ENCODE data around the gene FN3K.
"Not testable (repeated sequence)": the region's sequence is repeated elsewhere in the genome, so short reads cannot be mapped to it uniquely, and the experiment has no call there.

FN3K gene

DNA sequence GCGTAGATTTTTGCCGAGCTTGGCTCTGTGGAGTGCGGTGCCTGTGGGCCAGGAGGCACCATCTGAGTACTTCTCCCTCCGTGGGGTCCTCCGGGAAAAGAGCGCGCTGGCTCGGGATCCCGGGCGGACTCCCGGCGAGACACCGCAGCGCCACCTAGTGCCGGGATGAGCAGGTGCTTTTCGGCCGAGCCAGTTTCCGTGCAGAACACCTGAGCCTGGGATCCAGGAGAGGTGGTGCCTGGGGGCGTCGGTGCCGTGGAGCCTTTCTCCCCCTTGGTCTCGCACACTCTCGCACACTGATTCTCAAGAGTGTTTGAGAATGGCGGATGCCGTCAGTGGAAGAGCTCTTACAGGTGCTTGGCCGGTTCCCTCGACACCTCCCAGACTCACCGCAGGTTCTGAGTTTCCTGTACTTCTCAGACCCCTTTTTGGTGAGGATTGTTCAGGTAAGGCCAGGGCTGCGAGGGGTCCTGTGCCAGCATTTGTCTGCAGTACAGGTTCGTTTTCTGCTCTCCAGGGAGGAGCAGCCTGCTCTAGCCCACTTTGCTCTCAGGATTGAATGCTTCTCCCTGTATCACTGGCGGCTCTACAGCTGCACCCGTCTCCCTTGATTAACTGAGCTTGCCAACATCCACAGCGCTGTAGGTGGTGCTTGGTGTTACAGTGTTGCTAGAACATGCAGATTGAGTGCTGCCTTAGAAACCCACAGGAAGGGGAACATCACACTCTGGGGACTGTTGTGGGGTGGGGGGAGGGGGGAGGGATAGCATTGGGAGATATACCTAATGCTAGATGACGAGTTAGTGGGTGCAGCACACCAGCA lies 39.8 kb downstream of the FN3K start:
- DNase-seq (ENCODE audit: low spot score) = no peak

DNA sequence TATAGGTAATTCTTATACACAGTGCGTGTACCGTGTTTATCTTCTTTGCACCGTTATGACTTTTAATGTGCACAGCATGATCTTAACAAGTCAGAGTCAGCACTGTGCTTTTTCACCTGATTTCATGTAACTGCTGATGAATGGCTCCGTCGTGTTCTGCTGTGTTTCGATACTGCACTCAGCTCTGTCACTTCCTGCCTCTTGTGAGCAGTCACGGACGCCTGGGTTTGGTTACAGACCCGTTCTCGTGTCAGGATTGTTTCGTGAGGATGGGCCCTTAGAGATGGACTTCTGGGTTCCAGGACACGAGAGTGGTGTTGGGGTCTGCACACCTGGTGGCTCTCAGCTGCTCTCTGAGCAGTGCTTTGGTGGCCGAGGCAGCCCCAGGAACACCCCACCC lies 41.0 kb downstream of the FN3K start:
- DNase-seq (ENCODE audit: low spot score) = no peak

DNA sequence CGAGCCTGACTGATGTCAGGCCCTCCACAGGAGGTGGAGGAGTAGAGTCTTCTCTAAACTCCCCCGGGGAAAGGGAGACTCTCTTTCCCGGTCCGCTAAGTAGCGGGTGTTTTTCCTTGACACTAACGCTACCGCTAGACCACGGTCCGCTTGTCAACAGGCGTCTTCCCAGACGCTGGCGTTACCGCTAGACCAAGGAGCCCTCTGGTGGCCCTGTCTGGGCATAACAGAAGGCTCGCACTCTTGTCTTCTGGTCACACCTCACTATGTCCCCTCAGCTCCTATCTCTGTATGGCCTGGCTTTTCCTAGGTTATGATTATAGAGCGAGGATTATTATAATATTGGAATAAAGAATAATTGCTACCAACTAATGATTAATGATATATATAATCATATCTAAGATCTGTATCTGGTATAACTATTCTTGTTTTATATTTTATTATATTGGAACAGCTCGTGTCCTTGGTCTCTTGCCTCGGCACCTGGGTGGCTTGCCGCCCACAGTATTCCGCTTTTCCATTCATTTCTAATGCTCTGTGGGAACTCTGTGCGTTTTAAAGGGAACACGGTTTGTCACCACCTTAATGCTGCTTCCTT lies 42.5 kb downstream of the FN3K start:
- not testable (repeated sequence) for DNase-seq (ENCODE audit: low spot score)

DNA sequence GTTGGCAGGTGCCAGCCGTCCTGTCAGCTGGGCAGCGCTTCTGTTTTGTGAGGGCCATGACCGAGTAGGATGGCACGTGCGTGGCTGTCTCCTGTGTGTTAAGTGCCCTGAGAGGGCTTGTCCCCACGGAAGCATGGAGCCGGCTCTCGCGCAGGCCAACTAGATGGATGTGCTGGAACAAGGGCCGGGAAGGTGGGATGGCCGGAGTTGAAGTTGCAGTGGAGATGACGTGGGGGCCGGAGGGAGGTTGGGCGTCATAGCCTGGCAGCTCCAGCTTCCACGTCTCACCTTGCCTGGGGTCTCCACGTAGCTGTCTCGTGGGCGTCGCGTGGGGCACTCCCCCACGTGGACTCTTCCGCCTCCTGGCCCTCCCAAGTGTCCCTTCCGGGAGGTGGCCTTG lies 44.1 kb downstream of the FN3K start:
- DNase-seq (ENCODE audit: low spot score) = no peak

DNA sequence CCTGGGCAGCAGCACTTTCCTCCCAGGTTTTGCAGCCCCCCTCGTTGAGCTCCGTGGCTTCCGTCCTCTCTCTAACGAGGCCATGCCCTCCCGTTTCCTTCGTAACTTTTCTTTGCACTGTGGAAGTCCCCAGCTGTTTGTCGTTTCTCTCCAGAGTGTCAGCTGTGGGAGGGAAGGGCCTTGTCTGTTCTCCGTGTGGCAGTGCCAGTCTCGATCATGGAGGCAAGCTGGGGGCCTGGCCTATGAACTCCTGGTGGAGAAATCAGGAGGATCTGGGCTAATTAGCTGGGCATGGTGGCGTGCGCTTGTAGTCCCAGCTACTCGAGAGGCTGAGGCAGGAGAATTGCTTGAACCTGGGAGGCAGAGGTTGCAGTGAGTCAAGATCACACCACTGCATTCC lies 44.8 kb downstream of the FN3K start:
- DNase-seq (ENCODE audit: low spot score) = no peak

DNA sequence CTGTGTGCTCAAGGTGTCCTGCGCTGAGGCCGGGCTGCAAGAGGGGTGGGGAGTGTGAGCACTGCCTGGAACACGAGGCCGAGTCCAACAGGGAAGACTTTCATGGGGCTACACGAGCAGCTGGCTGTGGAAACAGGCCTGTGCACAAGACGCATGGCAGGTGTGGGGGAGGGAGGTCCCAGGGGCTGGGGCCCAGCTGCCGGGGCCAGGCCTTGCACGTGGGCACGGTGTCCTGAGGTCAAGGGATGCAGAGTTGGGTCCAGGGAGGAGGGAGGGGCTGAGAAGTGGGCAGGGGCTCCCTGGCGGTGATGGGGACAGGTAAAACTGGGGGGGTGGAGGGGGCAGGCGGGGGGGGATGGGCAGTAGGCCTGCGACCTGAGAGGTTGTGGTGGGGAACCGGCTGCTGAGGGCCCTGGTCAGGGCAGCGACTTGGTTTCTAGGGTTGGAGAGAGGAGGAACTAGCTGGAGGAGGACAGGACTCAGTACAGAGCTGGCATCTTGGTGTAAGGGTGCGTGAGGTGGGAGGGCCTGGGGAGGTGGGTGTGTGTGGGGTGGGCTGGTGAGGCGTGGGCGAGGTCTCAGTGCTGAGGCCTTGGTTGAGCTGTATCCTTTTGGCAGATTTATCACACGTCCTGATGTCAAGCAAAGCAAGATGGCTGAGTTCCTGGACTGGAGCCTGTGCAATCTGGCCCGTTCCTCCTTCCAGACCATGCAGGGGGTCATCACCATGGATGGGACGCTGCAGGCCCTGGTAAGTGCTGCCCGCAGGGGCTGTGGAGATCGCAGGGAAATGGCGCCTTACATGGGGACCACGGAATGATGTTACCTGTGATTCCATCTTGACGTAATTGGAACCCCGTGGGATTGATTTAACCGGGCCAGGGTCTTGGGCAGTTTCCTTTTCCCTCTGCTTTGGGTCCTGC lies 45.8 kb downstream of the FN3K start:
- DNase-seq (ENCODE audit: low spot score) = no peak

DNA sequence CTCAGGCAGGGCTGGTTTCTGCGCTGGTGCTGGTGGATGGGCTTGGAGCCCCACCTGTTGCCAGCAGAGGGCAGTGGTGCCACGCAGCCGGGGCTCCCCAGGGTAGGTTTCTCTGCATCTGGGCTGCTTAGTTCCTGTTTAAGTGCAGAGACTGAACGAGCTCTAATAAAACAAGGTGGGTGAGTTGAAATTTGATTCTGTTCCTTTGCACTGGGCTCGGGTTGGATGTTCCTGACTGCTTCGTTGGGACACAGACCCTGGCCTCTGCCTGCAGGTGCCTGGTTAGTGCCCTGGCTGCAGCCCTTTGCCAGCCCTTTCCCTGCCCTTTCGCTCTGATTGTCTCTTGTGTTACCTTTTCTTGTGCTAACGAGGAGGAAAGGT lies 46.5 kb downstream of the FN3K start:
- peak; percentile 71 for DNase-seq (ENCODE audit: low spot score)

DNA sequence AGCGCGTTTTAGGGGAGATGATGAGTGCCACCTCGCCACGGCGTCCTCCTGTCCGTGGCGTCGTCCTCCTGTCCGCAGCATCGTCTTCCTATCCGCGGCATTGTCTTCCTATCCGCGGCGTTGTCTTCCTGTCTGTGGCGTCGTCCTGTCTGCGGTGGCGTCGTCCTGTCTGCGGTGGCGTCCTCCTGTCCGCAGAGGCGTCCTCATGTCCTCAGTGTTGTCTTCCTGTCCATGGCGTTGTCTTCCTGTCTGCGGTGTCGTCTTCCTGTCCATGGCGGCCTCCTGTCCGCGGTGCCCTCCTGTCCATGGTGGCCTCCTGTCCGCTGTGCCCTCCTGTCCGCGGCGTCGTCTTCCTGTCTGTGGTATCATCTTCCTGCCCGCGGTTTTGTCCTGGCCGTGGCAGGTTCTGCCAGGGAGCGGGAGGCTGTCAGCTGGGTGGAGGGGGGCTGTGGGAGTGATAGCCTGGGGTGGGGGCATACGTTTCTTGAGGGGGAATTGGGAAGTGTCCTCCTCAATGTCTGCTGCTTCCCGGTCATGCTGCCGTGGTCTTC lies 47.3 kb downstream of the FN3K start:
- no peak for DNase-seq (ENCODE audit: low spot score)

DNA sequence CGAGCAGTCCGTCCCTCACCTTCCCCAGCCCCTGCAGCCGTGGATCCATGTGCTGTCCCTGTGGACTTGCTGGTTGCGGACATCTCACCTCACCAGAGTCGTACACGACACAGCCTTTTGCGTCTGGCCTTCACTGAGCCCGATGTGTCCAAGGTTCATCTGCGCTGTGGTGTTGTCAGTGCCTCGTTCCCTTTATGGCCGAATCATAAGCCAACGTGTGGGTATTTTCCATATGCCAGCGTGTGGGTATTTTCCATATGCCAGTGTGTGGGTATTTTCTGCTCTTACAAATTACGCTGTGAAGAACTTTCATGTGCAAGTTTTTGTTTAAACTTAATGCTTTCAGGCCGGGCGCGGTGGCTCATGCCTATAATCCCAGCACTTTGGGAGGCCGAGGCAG lies 48.1 kb downstream of the FN3K start:
- DNase-seq (ENCODE audit: low spot score) = no peak

DNA sequence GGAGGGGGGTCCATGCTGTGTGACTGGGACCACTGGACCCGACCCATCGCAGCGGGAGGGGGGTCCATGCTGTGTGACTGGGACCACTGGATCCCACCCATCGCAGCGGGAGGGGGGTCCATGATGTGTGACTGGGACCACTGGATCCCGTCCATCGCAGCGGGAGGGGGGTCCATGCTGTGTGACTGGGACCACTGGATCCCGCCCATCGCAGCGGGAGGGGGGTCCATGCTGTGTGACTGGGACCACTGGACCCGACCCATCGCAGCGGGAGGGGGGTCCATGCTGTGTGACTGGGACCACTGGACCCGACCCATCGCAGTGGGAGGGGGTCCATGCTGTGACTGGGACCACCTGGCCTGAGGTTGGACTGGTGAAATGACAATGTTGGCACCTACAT lies 50.2 kb downstream of the FN3K start:
- DNase-seq (ENCODE audit: low spot score) = not testable (repeated sequence)

DNA sequence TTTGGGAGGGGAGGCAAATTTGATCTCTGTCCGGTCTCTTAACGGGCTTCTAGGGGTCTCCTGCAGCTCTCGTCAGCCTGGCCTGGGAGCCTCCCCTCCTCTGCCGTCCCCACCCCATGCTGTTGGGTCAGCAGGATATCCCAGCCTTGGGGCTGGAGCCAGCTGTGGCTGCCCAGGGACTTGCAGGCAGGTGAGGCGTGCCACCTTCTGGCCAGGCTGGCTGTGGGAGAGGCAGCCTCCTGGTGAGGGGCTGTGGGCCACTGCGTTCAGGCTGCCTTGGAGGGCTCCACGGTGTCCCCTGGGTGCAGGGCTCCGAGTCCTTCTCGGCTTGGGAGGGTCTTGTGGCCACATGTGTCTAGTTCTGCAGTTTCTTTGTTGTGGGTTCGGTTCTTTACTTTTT lies 51.0 kb downstream of the FN3K start:
- no peak for DNase-seq (ENCODE audit: low spot score)

DNA sequence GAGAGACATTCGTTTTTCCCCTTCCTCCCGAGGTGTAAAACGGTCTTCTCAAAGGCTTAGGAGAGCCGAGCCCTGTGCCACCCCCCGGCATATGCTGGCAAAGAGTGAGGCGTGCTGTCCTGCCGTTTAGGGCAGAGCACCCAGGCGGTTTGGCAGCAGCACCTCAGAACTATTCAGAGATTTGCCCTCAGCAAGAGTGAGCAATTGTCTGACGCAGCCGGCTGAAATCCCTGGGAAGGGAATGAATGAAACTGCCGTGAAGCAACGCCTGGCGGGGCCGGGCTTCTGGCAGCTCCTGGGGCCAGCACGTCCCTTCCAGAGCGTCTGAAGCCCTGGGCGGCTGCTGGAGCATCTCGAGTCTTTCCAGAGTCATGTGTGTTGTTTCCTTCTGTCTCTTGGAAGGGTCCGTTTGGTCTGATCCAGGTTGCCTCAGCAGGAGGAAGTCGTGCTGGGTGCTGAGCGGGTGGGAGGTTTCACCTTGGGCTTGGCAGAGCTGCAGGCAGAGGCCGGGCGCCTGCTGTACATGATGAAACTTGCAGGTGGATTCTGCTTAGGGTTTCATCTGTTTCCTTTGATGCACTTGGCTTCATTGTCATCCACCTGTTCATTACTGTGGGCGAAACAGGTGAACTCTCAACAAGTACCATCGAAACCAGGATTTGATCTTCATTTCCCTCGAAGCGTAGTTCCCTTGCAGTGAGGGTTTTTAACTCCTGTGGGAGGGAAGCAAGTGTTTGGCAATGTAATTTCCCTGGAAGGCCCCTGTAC lies 51.9 kb downstream of the FN3K start:
- DNase-seq (ENCODE audit: low spot score) = no peak

DNA sequence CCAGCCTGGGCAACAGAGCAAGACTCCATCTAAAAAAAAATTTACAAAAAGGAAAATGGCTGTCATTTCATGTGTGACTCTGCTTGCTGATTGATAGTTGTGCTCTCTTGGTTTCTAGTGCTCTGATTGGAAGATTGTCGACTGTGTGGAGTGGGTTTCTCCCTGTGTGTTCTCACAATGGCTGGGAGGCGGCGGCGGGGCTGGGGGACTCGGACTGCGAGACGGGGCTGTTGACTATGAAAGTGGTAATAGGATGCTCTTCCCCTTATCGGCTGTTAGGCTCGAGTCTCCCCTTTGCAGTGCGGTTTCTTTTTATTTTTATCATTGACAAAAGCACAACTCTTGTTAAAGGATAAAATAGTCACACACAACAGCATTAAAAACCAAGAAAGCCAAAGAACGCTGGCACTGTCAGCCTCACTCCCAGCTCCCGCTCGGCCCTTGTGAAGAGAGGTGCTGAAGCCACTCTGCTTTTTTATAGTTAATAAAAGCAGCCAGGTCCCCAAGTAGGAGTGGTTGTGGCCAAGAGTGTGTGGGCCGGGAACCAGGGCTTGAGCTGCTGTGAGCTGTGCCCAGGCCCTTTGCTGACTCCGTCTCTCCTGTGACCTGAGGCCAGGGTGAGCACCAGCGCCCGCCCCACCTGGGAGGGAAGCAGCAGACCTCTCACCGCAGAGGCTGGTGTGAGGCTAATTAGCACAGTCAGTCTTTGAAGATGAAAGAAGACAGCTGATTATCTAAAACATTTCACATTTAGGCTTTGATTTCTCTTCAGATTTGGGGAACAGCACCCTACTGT lies 53.0 kb downstream of the FN3K start:
- no peak for DNase-seq (ENCODE audit: low spot score)

DNA sequence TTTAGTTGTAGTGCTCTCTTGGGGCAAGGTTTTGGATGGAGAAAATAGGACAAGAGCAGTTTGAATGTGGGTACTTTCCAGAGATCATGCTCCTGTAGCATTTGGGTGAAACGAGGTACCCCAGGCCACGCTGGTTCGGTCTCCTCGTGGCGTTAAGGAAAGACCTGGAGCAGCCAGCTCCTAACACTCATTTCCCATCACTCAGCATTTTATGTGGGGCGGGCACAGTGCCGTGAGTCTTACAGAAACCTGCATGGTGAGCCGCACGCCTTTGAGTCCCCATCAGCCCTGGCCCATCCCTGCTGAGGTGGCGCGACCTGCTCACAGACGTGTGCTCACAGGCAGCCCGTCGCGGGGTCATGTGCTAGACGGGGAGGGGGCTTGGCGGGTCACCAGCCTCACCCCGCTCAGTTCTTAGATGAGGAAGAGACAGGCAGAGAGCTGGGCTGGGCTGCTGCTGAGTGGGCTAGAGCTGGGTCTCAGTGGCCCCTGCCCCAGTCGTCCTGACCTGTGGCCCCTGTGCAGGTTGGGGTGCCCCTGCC lies 53.7 kb downstream of the FN3K start:
- no peak for DNase-seq (ENCODE audit: low spot score)

DNA sequence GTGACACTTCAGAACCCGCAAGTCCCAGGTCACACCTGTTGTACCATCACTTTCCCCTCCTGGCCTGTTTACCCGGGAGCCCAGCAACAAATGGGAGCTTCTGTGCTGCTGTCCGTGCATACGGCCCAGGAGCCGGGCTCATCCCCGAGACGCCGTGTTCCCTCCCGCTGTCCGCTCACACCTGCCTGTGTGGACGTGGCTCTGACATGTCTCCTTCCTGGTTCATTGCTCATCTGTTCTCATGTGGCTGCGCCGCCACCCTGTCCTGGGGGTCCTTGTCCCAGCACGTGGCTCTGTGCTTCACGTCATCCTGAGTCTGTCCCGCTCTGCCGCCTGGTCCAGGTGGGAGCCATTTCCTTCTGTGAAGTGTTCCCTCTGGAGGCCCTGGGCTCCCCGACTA lies 54.4 kb downstream of the FN3K start:
- no peak for DNase-seq (ENCODE audit: low spot score)

DNA sequence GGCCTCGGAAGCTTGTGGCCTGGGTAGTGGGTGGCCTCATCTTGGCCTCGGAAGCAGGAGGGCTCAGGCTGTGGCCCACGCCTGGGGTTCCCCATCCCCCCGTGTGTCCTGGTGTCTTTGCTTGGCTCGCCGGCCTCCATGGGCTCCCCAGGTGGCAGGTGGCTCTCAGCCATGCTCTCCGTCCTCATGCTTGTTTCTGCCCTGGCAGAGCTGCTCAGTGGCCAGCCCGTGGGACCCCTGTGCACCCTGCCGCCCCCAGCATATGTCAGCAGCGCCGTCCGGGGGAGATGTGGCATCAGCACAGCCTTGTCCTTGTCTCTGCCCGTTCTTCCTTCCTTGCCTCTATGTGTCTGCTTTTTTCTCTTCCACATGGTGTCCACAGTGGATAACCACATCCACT lies 55.0 kb downstream of the FN3K start:
- no peak for DNase-seq (ENCODE audit: low spot score)

DNA sequence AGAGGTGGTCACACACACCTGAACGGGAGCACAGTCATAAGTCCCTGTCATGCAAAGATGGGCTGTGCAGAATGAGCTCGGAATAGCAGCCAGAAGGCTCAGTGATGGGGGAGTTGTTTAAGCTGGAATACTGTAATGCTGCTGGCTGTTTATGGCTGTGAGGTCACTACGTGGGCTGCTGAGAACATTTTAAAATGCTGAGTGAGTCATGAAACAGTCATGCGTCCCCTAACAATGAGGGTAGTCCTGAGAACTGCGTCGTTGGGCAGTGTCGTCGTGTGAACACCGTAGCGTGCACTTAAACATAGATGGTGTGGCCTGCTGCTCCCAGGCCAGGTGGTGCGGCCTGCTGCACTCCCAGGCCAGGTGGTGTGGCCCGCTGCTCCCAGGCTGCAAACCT lies 56.1 kb downstream of the FN3K start:
- DNase-seq (ENCODE audit: low spot score) = no peak

DNA sequence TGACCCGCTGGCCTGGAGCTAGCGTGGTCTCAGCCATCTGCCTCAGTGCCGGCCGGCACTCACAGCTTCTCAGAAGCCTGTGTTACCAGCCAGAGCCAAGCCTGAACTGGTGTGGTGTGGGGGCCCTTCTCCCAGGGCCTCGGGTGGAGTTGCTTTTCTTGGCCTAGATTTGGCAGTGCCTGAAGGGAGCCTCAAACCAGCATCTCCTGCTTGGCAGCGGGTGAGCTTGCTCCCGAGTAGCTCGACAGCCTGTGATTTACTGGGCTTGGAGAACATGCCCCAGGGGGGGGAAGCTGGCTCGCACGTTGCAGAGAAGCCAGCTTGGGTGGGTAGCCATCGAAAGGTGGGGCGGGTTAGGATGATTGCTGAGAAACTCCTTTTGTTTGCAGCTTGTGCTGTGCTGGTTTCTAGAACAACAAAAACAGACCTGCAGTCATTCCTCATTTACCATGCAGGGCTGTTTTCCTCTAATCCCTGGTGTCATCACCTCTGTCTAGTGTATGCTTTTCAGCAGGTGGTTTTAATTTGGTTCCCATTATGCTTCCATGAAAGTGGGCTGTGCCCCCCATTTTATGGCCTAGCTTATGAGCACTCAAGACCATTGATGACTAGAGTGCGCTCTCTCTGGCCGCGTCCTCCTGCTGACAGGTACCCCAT lies 58.7 kb downstream of the FN3K start:
- DNase-seq (ENCODE audit: low spot score) = no peak

DNA sequence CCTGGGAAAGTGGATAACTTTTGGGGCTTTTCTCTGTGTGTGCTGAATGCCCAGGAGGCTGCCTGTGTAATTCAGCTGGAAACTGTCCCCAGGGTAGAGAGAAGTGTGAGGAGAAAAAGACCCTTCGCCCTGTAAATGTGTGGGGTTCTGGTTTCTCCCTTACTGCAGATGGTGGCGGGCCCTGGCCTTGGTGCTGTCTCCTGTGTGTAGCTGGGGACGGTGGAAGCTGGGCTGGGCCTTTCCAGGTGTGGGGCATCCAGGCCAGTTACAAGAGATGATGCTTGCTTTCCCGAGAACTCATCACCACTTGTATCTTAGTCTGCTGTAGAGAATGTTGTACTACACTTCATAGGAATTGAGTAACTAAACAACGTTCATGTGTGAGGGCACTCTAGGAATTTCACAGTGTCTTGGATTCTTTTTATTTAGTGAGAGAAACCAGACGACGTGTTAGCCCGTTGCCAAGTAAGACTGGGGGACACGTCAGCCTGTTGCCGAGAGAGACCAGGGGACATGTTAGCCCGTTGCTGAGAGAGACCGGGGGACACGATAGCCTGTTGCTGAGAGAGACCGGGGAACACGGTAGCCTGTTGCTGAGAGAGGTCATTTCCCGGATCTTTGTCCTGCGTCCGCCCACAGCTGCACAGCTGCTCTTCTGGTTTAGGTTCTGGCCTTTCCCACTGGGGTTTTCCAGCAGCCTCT lies 59.5 kb downstream of the FN3K start:
- no peak for DNase-seq (ENCODE audit: low spot score)

DNA sequence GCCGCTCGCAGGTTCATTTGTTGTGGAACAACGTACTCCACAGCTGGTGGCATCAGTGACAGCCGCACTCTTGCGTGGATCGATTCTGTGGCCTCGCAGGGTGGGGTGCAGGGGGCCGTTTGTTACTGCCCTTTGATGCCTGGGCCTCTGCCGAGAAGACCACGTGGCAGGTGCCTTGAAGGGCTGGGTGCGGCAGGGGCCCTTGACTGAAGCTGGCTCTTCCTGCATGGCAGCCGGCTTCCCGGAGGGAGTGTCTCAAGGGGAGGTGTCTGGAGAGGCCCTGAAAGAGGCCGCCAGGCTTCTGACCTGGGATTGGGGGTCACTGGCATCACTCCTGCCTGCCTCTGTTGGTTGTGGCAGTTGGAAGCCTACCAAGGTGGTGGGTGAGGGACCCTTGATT lies 60.2 kb downstream of the FN3K start:
- no peak for DNase-seq (ENCODE audit: low spot score)

Data from putamen (tissue), 1 donor.